Activated CD8-positive, alpha-beta memory T cell treated with anti-CD3 and anti-CD28 coated beads, Interleukin-2, amount 50 U/mL, for 24 hours (primary cell): ENCODE results near the gene EPHB1.

Source experiments
- DNase-seq: peaks from one replicate; pipeline ENCODE4 v3.0.0-alpha.2; 2020; ENCODE audit errors: extremely low read depth

EPHB1 gene

DNA sequence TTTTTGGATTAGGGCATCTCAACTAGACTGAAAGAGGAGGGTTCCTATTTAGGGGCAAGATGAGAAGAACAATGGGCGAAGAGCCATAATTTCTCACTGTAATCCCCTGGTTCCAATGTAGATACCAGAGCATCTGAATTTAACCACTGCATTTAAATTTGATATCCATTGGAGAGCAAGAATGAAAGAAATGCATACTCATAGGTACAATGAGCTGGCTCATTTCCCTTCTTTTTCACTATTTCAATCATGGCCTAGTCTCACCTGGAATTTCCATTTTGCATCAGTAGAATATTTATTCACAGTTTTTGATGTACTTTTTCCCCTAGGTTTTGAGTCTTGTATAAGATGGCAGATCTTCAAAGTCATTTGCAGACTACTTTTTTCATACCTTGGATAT is 13.8 kb downstream of the EPHB1 start:
- DNase-seq = no peak

GRCh38 chr3:134809427-134810051 is 14.5 kb downstream of the EPHB1 start:
- DNase-seq = no peak

- no peak for DNase-seq
These were observed 15.0 kb downstream of the EPHB1 start for GRCh38 chr3:134810052-134810435.

DNA sequence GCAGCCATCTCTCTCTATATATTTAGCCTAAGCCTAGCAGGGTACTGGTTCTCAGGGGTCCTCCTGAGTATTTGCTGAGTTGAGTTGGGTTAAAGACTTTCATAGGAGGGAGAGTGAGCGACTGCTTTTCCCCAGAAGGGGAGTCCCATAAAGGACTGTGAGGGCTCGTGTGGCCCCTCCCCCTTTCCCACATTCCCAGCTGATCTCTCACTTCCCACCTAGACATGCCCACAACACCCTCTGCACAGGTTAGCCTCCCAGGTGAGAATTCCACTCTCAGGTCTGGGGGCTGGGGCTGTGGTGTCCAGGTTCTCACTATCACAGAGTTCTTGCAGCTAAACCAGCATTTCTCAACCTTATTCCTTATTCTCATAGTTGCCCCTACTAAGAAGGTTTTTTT is 15.8 kb downstream of the EPHB1 start:
- no peak for DNase-seq

GRCh38 chr3:134813618-134814017 is 18.6 kb downstream of the EPHB1 start:
- no peak for DNase-seq

DNA sequence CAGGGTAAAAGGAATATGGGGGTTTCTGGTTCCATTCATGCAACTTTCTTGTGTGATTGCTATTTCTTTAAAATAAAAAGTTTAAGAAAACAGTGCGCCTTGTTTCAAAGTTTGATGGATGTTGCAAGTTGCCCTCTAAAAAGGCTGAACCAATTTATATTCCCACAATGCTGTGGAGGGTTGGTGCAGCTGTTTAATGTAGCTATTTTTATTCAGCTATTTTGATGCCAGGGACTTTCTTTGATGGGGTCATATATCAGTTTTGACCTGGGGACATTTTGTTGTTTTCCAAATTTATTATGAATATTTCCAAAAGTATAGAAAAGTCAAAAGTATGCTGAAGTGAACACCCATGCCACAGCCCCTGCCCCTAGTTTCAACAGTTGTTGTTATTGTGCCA is 20.5 kb downstream of the EPHB1 start:
- no peak for DNase-seq

DNA sequence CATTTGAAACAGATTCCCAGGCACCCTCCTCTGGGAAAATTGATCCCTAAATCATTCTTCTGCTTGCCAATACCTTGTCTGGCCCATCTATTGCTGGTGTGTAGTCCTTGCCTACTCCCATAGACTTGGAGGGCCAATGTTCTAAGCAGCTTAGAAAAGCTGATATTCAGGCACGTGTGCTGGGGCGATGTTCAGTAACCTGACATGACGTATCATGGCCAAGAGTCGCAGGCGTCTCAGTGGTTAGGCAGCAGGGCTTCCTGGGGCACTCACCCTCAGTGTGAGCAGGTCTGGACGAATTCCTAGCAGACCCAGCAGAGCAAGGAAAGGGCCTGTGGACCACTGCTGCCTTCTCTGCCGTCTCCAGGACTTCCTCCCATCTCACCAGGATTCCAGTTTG is 21.6 kb downstream of the EPHB1 start:
- no peak for DNase-seq

DNA sequence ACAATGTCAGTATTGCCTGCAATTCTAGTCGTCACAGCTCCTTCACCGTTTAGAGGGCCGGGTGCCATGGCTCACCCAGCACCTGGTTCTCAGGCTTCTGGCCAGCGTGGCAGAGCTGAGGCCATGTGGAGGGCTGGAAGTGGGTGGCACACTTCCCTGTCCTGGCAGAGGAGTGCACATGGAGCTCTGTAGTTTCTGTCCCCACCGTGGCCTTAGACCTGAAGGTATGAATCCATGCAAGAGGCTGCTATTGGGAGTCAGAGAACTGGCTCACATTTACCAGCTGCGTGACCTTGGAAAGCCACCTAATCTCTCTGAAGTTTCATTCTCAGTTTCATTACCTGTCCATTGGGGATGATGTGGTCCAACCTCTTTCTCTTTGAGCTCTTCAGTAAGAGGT is 22.2 kb downstream of the EPHB1 start:
- no peak for DNase-seq

DNA sequence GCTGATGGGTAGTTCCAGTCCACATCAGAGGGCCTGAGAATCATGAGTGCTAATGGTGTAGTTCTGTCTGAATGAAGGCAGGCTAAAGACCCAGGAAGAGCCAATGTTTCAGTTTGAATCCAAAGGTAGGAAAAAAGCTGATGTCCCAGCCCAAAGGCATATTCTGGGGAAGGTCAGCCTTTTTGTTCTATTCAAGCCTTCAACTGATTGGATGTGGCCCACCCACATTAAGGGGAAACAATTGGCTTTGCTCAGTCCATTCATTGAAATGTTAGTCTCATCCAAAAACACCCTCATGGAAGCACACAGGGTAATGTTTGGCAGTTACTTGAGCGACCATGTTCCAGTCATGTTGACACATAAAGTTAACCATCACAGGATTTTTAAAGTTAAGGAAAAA is 25.9 kb downstream of the EPHB1 start:
- DNase-seq = no peak

DNA sequence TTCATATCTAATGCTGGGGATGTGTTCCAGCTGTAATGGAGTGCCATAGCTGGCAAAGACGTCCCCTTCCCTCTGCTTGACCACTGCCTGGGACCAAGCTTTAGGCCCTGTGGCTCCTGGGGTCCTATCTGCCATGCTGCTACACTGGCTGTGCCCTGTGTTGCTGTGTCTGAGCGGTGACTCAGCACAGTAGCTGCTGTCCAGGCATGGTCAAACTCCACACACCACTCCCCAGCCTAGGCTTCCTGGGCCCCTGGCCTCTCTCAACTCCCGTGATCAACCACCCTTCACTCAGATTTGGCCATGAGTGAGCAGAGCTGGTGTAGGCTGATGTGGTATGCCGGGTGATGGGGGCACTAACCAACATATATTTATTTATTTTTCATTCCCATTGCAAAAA is 27.0 kb downstream of the EPHB1 start:
- no peak for DNase-seq

DNA sequence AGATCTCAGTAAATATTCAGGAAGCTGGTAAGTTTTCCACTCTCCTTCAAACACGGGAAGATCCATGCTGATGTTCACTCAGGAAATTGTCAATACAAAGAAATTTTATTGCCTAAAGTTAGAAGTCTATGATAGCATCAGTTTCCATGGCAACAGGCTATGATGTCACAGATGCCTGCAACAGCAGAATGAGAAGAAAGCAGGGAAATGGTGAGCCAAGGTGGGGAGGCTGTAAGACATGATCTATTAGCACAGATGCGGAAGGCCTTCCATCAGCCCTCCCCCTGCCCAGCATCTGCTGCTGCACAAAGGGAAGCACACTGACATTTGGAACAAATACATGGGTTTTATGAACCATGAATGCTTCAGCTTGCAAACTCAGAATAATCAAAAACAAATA is 28.6 kb downstream of the EPHB1 start:
- DNase-seq = no peak

DNA sequence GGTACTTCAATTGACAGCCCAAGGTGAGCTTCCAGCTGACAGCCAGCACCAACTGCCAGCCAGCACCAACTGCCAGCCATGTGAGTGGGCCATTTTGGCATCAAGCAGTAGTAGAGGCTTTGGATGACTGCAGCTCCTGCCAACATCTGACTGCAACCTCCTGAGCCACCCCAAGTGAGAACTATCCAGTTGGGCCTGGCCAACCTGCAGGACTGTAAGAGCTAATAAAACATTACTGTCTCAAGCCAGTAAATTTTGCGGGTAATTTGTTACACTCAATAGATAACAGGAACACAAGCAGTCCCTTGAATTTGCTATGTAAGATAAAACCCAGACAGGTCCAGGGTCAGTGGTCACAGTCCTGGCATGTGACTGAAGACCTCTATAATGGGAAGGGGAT is 29.7 kb downstream of the EPHB1 start:
- no peak for DNase-seq

DNA sequence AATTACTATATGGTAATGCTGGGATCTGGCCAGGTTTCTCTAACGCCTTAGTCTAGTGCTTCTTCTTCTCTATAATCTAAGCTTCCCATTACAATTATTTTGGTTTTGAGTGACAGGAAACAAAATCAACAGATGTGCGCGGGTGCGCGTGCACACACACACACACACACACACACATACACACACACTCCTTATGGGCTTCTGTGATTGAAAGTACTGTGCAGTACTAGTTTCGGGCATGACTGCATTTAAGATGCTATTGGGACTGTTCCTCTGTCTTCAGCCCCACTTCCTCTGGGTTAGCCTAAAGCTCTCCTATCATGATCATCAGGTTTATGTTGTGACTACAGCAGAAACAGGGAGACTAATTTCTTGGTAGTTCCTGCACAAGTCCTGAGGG is 32.2 kb downstream of the EPHB1 start:
- DNase-seq = no peak

DNA sequence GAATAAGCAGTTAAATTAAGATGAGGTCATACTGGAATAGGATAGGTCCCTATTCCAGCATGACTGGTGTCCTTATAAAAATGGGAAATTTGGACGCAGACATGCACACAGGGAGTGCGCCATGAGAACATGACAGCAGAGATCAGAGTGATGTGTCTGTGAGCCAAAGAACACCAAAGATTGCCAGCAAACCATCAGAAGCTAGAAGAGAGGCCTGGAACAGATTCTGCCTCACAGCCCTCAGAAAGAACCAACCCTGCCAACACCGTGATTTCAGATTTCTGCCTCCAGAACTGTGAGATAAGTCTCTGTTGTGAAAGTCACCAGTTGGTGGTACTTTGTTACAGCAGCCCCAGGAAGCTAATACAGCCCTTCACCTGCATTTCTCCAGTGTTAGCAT is 34.7 kb downstream of the EPHB1 start:
- no peak for DNase-seq

DNA sequence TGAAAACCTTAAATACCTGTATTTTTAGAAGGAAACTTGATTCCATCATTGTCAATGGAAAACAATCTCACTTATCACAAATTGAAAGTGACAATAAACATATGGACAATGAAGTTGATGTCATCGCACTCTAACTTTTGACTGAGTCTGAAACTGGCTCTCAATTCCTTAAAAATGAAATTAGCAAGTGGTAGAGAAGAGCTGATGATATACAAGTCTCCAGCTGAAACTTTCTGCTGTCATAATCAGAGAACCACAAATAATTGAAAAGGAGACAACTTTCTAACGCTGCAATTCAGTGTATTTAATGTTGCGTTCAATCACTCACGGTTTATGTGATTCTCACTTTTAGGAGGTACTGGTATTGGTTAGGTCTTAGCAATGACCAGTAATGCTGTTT is 37.5 kb downstream of the EPHB1 start:
- no peak for DNase-seq

DNA sequence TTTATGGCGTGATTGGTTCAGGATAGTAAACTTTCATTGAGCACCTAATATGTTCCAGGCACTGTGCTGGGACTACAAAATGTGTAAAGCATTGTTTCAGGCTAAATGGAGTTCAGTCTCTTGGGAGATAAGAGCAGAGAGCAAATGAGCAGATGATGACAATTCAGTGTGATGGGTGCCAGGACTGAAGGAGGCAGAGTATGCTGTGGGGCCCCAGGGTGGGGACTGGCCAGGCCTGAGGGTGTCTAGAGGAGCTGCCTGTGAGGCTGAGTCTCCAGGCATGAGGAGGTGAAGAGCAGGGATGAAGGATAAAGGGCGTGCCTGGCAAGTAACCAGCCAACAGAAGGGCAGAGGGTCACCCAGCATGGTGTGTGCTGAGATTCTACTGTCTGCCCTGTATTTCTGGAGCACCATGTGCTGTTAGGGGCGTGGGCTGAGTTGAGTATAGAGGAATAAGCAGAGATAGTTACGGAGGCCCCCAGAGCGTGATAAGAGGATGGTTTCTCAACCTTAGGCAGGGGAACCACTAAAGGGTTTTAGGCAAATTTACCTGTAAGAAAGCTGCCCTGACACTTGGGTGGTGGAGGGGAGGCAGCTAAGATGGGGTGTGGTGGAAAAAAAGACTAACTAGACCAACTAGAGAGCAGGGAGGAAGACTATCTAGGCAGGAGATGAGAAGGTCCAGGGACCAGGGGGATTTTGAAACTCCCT is 38.5 kb downstream of the EPHB1 start:
- no peak for DNase-seq

- no peak for DNase-seq
These were observed 41.9 kb downstream of the EPHB1 start for GRCh38 chr3:134836921-134837320.

- DNase-seq = no peak
These were observed 43.5 kb downstream of the EPHB1 start for GRCh38 chr3:134838599-134838998.

DNA sequence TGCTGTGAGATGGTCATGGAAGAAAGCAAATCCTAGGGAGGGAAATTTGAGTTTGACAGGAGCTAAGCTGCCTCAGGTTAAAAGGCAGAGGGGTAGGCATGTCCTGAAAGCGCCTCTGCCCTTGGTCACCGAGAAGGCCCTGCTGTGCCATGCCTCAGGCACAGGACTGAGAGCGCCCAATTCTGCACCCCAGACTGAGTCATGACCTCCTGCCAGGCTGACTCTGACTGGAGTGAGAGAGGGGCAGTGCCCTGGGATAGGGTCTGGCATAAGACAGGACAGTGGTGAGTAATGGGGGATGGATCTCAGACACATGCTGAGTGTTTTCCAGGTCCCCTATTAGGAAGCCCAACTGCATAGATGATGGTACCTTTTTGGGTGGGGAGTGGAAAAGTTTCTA is 44.4 kb downstream of the EPHB1 start:
- no peak for DNase-seq

GRCh38 chr3:134839990-134840389 is 44.9 kb downstream of the EPHB1 start:
- no peak for DNase-seq

DNA sequence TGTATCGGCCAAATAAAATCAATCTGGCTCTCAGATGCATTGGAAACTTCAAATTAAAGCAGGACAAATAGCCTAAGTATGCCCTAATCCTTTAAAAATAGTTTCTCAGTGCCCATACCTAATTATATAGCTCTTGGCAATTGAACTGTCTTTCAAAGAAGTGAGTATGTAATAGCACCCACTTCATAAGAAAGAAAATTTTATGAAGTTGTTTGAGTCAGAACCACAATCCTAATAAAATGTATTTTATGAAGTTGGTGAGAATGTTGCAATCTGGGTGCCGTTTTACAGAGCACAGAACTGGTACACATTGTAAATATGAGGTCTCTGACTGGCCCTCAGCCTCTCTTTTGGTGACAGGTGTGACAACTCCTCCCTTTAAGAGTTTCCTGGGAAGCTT is 45.4 kb downstream of the EPHB1 start:
- DNase-seq = no peak

DNA sequence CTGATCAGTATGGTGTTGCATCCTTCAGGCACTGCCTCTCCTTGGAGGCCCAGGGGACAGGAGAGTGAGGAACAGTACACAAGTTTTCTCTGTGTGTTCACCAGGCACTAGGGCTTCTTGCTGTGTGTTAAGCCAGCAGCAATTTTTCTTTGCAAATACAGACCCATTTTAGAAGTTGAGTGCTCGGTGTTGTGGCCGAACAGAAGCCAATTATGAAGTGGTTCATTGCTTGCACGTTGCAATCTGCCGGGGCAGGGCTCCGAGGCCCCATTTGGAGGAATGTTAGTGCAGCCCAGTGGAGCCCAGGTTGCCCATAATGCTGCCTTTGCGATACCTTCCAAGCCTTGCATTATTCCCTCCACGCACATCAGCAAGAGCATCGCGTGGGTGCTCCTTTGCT is 51.0 kb downstream of the EPHB1 start:
- no peak for DNase-seq

GRCh38 chr3:134846911-134847317 is 51.9 kb downstream of the EPHB1 start:
- no peak for DNase-seq

GRCh38 chr3:134847349-134847748 is 52.3 kb downstream of the EPHB1 start:
- no peak for DNase-seq
